NCI-H2029 treated with DMSO at 0.1 percent for 48 hours (cell line): Measurements from ENCODE around the gene TSHZ2.
"Not testable (repeated sequence)": the region's sequence is repeated elsewhere in the genome, so short reads cannot be mapped to it uniquely, and the experiment has no call there.

Experiments used
- DNase-seq: peaks from one replicate; lab custom pipeline; 2025; lab: John Stamatoyannopoulos, UW

Gene TSHZ2

DNA sequence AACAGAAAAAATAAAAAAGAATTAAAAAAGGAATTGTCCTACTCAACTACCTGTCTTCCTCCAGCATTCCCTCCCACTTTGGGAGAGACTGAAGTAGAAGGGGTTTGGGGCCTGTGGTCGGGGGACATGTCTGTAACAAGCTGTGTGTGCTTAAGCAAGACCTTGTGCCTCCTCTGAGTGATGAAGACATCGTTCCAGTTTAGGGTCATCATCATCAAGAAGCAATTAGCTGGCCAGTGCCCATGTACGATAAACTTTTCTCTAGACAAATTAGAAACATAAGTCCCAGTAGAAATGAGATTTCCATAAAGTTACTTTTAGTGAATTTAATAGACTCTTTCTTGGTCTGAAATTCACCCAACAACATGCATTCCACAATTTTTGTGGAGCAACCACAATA, 348.5 kb downstream of the TSHZ2 start:
- DNase-seq: no peak

- DNase-seq: no peak
These were observed 349.4 kb downstream of the TSHZ2 start for GRCh38 chr20:53321596-53321995.

DNA sequence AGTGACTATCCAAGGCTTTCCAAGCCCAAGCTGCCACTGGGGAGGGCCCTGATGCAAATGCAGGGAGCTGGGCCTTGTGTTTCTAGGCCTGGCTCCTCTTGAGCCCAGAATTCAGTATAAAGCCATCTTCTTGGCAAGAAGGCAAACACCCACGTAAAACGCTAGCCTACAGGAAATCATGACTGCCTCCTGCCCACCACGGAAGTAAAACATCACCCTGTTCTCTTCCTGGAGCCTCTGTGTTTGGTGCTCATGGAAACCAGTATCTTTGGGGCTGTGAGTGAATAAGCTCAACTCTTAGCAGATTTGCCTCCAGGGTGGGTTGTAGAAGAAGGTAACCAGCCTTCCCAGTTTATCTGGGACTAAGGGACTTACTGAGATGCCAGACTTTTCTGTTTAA, 350.5 kb downstream of the TSHZ2 start:
- DNase-seq: no peak

DNA sequence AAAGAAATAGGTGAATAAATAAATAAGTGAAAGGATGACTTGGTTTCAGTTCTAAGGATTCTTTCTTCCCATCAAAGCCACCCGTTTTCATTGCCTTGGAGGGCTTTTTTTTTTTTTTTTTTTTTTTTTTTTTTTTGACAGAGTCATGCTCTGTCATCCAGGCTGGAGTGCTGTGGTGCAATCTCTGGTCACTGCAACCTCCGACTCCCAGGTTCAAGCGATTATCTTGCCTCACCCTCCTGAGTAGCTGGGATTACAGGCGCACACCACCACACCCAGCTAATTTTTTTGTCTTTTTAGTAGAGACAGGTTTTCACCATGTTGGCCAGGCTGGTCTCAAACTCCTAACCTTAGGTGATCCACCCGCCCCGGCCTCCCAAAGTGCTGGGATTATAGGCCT, 351.3 kb downstream of the TSHZ2 start:
- not testable (repeated sequence) for DNase-seq

- no peak for DNase-seq
These were observed 352.7 kb downstream of the TSHZ2 start for GRCh38 chr20:53324816-53325215.

DNA sequence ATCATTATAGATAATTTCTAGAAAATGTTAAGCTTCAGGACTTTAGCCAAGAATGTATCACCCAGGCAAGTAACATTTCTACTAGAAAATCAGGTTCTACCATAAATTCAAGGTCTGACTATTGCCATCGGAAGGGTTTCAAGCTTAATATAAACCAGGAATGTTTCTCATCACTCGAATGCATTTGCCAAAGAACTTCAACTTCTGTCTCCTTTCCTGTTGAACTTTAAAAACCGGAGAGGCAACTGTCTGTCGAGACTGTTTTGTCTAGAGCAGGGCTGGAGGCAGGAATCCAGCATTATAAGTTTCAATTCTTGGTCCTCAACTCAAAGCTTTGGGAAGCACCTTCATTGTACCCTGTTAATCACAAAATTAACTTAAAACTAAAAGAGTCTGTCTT, 356.8 kb downstream of the TSHZ2 start:
- no peak for DNase-seq

- DNase-seq: no peak
These were observed 357.6 kb downstream of the TSHZ2 start for GRCh38 chr20:53329781-53330180.

- no peak for DNase-seq
These were observed 358.5 kb downstream of the TSHZ2 start for GRCh38 chr20:53330601-53331140.

GRCh38 chr20:53331151-53331973, 359.2 kb downstream of the TSHZ2 start:
- no peak for DNase-seq

GRCh38 chr20:53332022-53332837, 360.1 kb downstream of the TSHZ2 start:
- no peak for DNase-seq

GRCh38 chr20:53334861-53335260, 362.7 kb downstream of the TSHZ2 start:
- no peak for DNase-seq

GRCh38 chr20:53335555-53335954, 363.4 kb downstream of the TSHZ2 start:
- no peak for DNase-seq

DNA sequence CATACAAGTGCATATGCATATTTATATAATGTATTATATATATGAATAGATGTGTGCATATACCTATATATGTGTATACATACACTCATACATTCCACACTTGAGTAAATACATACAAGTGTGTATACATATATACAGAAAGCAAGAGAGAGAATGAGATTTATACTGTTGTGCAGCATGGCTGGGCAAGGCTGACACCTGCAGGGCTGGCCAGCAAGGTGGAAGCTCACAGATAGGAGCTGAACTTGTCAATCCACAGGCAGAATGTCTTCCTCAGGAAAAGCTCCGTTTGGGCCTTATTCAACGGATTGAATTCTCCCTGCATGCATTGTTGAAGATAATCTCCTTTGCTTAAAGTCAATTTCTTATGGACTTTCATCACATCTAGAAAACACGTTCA, 364.7 kb downstream of the TSHZ2 start:
- DNase-seq: no peak

DNA sequence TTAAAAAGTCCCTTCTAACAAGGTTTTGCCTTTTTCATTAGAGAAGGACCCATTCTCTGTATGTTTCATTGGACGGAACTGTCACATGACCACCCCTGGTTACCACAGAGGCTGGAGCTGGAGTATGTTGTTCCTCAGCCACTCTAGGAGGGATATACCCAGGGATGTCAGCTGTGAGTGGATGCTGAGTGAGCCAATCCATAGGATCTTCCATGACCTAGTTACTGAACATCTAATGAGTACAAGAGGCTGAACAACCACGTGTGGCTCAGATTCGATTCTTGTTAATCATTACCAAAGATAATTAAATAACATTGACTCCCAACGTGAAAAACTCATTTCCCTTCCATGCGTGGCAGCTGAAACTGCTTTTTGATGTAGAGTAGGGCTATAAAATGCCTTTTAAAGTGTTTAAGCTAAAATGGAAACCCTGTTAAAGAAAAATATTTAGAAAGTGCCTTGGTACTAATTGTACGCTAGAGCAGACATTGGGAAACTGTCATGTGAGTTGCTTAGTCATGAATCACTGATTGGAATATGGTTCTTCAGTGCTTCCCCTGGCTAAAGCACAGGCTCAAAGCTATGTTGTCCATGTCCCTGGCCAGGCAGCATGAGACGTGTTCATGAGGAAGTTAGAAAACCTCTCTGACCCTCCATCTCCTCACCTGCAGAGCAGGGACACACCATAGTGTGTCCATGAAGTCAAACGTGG, 365.4 kb downstream of the TSHZ2 start:
- DNase-seq: no peak

GRCh38 chr20:53338716-53339115, 366.6 kb downstream of the TSHZ2 start:
- DNase-seq: no peak

- no peak for DNase-seq
These were observed 370.3 kb downstream of the TSHZ2 start for GRCh38 chr20:53342429-53342828.

DNA sequence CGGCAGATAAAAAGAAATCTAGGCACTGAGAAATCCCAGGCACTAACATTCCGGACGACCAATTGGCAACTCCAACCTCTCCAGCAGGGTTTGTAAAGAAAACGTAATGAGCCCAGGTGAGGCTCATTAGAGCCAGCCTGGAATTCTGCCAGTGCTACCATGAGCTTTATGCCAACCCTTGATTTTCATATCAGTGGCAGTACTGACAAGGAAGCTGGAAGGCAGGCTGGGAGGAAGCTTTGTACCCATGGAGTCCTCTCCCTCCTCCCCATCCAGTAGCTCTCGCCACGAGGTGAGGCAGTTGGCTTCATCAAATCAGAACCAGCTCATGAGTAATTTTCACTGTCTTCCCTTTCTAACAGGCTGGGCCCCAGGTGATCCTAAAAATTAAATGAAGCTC, 371.3 kb downstream of the TSHZ2 start:
- peak; percentile 92 for DNase-seq

GRCh38 chr20:53344891-53345290, 372.7 kb downstream of the TSHZ2 start:
- DNase-seq: no peak

GRCh38 chr20:53345536-53346334, 373.6 kb downstream of the TSHZ2 start:
- DNase-seq: no peak

DNA sequence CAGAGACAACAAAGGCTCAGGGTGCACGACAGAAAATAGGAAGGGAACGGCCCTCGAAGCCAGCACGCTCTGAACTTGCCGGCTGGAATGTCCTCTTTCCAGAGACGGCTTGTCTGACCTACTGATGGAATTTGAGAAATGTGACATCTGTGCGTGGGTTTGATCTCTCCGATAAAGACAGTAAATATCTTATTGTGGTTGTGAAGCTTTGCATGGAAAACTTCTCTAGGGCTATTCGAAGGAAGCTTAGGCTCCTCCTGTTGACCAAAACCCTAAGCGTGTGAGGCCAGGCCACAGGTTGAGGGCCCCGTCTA, 374.1 kb downstream of the TSHZ2 start:
- no peak for DNase-seq

DNA sequence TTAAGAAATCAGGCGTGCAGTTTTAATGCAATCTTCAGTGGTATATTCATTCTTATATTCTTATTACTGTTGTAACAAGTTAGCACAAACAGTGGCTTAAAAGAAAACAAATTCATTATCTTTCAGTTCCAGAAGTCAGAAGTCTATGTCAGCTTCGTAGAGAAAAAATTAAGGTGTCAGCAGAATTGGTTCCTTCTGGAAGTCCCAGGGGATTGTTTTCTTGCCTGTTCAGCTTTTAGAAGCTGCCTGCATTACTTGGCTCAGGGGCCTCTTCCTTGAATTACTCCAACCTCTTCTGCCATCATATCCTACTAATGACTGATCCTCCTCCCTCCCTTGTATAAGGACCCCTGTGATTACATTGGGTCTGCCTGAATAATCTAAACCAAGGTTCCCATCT, 377.6 kb downstream of the TSHZ2 start:
- no peak for DNase-seq
